SIG-M5 treated with dmso at 0.1 percent for 504 hours (cell line): Measurements from ENCODE around the gene SCO1.
A peak's percentile ranks its signal among the peaks of the same experiment; 100 is the strongest.

Source experiments
- DNase-seq: peaks from one replicate; lab custom pipeline; 2025; ENCODE audit not compliant: unreplicated experiment; lab: John Stamatoyannopoulos, UW

Gene SCO1

GRCh38 chr17:10657148-10657547 is 40.2 kb downstream of the SCO1 start, which contains the start of gene MYH3:
MYH3 (minus strand) TSS chr17:10657309; CDS start chr17:10655064, 2,245 bp downstream.
- DNase-seq = no peak

GRCh38 chr17:10653987-10654386 is 43.3 kb downstream of the SCO1 start:
- no peak for DNase-seq

- DNase-seq = no peak
Measured at GRCh38 chr17:10652984-10653659, 44.2 kb downstream of the SCO1 start.

- no peak for DNase-seq
Measured at GRCh38 chr17:10651927-10652326, 45.4 kb downstream of the SCO1 start.

GRCh38 chr17:10649602-10650001 is 47.7 kb downstream of the SCO1 start:
- no peak for DNase-seq

GRCh38 chr17:10648956-10649355 is 48.4 kb downstream of the SCO1 start:
- no peak for DNase-seq

GRCh38 chr17:10648381-10648780 is 49.0 kb downstream of the SCO1 start:
- DNase-seq = no peak

- peak; percentile 69 for DNase-seq
Measured at GRCh38 chr17:10646392-10646990, 50.8 kb downstream of the SCO1 start.

GRCh38 chr17:10640475-10640874 is 56.9 kb downstream of the SCO1 start:
- DNase-seq = no peak

- DNase-seq = no peak
Measured at GRCh38 chr17:10638151-10638550, 59.2 kb downstream of the SCO1 start.

- no peak for DNase-seq
Measured at GRCh38 chr17:10635290-10635689, 62.0 kb downstream of the SCO1 start.

GRCh38 chr17:10633738-10634379 is 63.5 kb downstream of the SCO1 start:
- no peak for DNase-seq

GRCh38 chr17:10631701-10632100 is 65.6 kb downstream of the SCO1 start:
- DNase-seq = no peak

GRCh38 chr17:10631048-10631700 is 66.2 kb downstream of the SCO1 start:
- peak; percentile 8 for DNase-seq

- no peak for DNase-seq
Measured at GRCh38 chr17:10629706-10630105, 67.6 kb downstream of the SCO1 start.

GRCh38 chr17:10628756-10629155 is 68.6 kb downstream of the SCO1 start:
- DNase-seq = no peak

GRCh38 chr17:10626390-10626789 is 70.9 kb downstream of the SCO1 start:
- DNase-seq = no peak

GRCh38 chr17:10624969-10625368 is 72.4 kb downstream of the SCO1 start:
- no peak for DNase-seq

- DNase-seq = no peak
Measured at GRCh38 chr17:10623737-10624338, 73.5 kb downstream of the SCO1 start.

- DNase-seq = no peak
Measured at GRCh38 chr17:10622617-10623485, 74.5 kb downstream of the SCO1 start.
